H1 (cell line): ENCODE data around the gene HEXIM1. TPM values are rescaled to one million over a fixed set of nuclear protein-coding genes. Genes with fewer than 3 reads are reported as not detected.

ENCODE experiments used
- CTCF ChIA-PET: fragments of 300-600 bp; sonication (Branson Sonifier 250); formaldehyde crosslinking; loops from one replicate; lab custom pipeline; 2021; ENCODE audit not compliant: partially characterized antibody; lab: Charles Lee
- POLR2A ChIA-PET: fragments of 300-600 bp; sonication (Branson Sonifier 250); formaldehyde crosslinking; loops from one replicate; lab custom pipeline; 2021; ENCODE audit warnings: inconsistent platforms; ENCODE audit not compliant: partially characterized antibody; lab: Charles Lee
- DNase-seq, 2 experiments: peaks; one replicate each; pipeline versions ENCODE4 v3.0.0 to v3.0.0-alpha.2; 2010 to 2022; ENCODE audit warnings: low spot score in 2 of 2, low read depth in 1 of 2, mixed read lengths in 1 of 2
- FAIRE-seq: peaks from 2 replicates; lab custom pipeline; 2011; peaks lifted over from hg19 to GRCh38; lab: Jason Lieb, UNC
- H2AFZ ChIP-seq: 2 replicates; pipeline ENCODE4 v1.8.1; 2012; ENCODE audit warnings: low read length, inconsistent platforms
- H2AK5ac ChIP-seq: 2 replicates; pipeline ENCODE4 v1.6.1; 2013; ENCODE audit warnings: low read depth, low read length
- H2BK120ac ChIP-seq: replicated peaks from 2 replicates; pipeline ENCODE3; 2013; ENCODE audit warnings: low read depth, low read length, inconsistent platforms
- H2BK12ac ChIP-seq: 2 replicates; pipeline ENCODE4 v1.6.1; 2013; ENCODE audit warnings: low read depth, low read length
- H2BK15ac ChIP-seq: 2 replicates; pipeline ENCODE4 v1.6.1; 2013; ENCODE audit warnings: low read length
- H2BK20ac ChIP-seq: 2 replicates; pipeline ENCODE4 v1.6.1; 2013; ENCODE audit warnings: low read length
- H2BK5ac ChIP-seq: 2 replicates; pipeline ENCODE4 v1.6.1; 2013; ENCODE audit warnings: low read depth, low read length
- H3K14ac ChIP-seq: 2 replicates; pipeline ENCODE4 v1.6.1; 2013; ENCODE audit warnings: inconsistent platforms; ENCODE audit not compliant: insufficient read length
- H3K18ac ChIP-seq: 2 replicates; pipeline ENCODE4 v1.6.1; 2013; ENCODE audit warnings: low read length; ENCODE audit errors: extremely low read depth
- H3K23ac ChIP-seq: 2 replicates; pipeline ENCODE4 v1.6.1; 2013; ENCODE audit warnings: inconsistent platforms; ENCODE audit not compliant: insufficient read length
- H3K23me2 ChIP-seq: 2 replicates; pipeline ENCODE4 v1.6.1; 2013; ENCODE audit warnings: low read depth, low read length
- H3K27ac ChIP-seq: 2 replicates; pipeline ENCODE4 v1.6.1; 2011; ENCODE audit warnings: low read depth, low read length, inconsistent platforms
- H3K27me3 ChIP-seq, 4 experiments: replicated peaks in 1 of 4; 1 replicate in 1 of 4; 2 replicates in 3 of 4; pipeline versions ENCODE4 v1.6.1 to v1.8.1; 2011 to 2013; ENCODE audit warnings: low read length in 3 of 4, mild to moderate bottlenecking in 3 of 4, inconsistent platforms in 2 of 4, mixed read lengths in 2 of 4, moderate library complexity in 1 of 4; ENCODE audit not compliant: control insufficient read depth in 3 of 4, insufficient read depth in 3 of 4; ENCODE audit errors: extremely low read depth in 1 of 4
- H3K36me3 ChIP-seq, 4 experiments: 2 replicates each; pipeline versions ENCODE4 v1.6.1 to v1.8.1; 2011 to 2013; ENCODE audit warnings: mild to moderate bottlenecking in 4 of 4, low read length in 3 of 4, moderate library complexity in 2 of 4, control low read depth in 1 of 4, inconsistent platforms in 1 of 4; ENCODE audit not compliant: insufficient read depth in 4 of 4, control insufficient read depth in 2 of 4
- H3K4ac ChIP-seq: replicated peaks from 2 replicates; pipeline ENCODE3; 2013; ENCODE audit warnings: low read length, low read depth, mixed read lengths, inconsistent platforms; ENCODE audit not compliant: insufficient read length
- H3K4me1 ChIP-seq, 4 experiments: replicated peaks in 1 of 4; 1 replicate in 1 of 4; 2 replicates in 3 of 4; pipeline versions ENCODE4 v1.6.1 to v1.8.1; 2011 to 2013; ENCODE audit warnings: low read length in 3 of 4, inconsistent platforms in 2 of 4, mixed read lengths in 1 of 4; ENCODE audit not compliant: insufficient read depth in 4 of 4, control insufficient read depth in 3 of 4
- H3K4me2 ChIP-seq, 2 experiments: 2 replicates each; pipeline versions ENCODE4 v1.6.1 to v1.8.1; 2011 to 2013; ENCODE audit warnings: low read depth in 2 of 2, low read length in 2 of 2, control low read depth in 1 of 2, inconsistent platforms in 1 of 2, mild to moderate bottlenecking in 1 of 2; ENCODE audit not compliant: insufficient read depth in 1 of 2
- H3K4me3 ChIP-seq, 4 experiments: fragments of 200-600, 300-600 bp in 1 of 4; sonication (generic), shearing (Covaris generic), sonication (Bioruptor Twin) in 1 of 4; 2 replicates each; pipeline versions ENCODE4 v1.5.1 to v1.8.1; 2011 to 2016; ENCODE audit warnings: low read length in 4 of 4, low read depth in 3 of 4, control low read depth in 2 of 4, inconsistent platforms in 2 of 4, mild to moderate bottlenecking in 2 of 4, mixed read lengths in 1 of 4, moderate library complexity in 1 of 4; ENCODE audit not compliant: insufficient read depth in 2 of 4; ENCODE audit errors: extremely low read depth in 1 of 4
- H3K56ac ChIP-seq: replicated peaks from 2 replicates; pipeline ENCODE3; 2013; ENCODE audit warnings: low read depth, mild to moderate bottlenecking, mixed read lengths, low read length, inconsistent platforms; ENCODE audit not compliant: insufficient read length
- H3K79me1 ChIP-seq: 2 replicates; pipeline ENCODE4 v1.6.1; 2013; ENCODE audit warnings: low read depth, low read length, control low read depth
- H3K79me2 ChIP-seq, 2 experiments: 2 replicates each; pipeline versions ENCODE4 v1.6.1 to v1.8.1; 2012 to 2013; ENCODE audit warnings: low read length in 2 of 2, mild to moderate bottlenecking in 2 of 2, inconsistent platforms in 1 of 2; ENCODE audit not compliant: insufficient read depth in 2 of 2, control insufficient read depth in 1 of 2
- H3K9ac ChIP-seq, 4 experiments: replicated peaks in 1 of 4; 1 replicate in 1 of 4; 2 replicates in 3 of 4; pipeline versions ENCODE4 v1.6.1 to v1.8.1; 2011 to 2013; ENCODE audit warnings: low read depth in 3 of 4, low read length in 3 of 4, control low read depth in 2 of 4, mild to moderate bottlenecking in 2 of 4, moderate library complexity in 2 of 4, inconsistent platforms in 1 of 4; ENCODE audit errors: extremely low read depth in 1 of 4
- H3K9me3 ChIP-seq, 2 experiments: 2 replicates each; pipeline versions ENCODE4 v1.6.1 to v1.8.1; 2012 to 2013; ENCODE audit warnings: mild to moderate bottlenecking in 2 of 2, moderate library complexity in 2 of 2, control low read depth in 1 of 2, inconsistent platforms in 1 of 2, low read depth in 1 of 2, low read length in 1 of 2, mixed read lengths in 1 of 2; ENCODE audit not compliant: insufficient read depth in 2 of 2
- H4K20me1 ChIP-seq, 2 experiments: replicated peaks in 1 of 2; 2 replicates each; pipeline versions ENCODE3 to v1.8.1; 2011 to 2013; ENCODE audit warnings: inconsistent platforms in 2 of 2, low read length in 2 of 2, mild to moderate bottlenecking in 1 of 2; ENCODE audit not compliant: insufficient read depth in 2 of 2, control insufficient read depth in 1 of 2
- H4K5ac ChIP-seq: 2 replicates; pipeline ENCODE4 v1.6.1; 2013; ENCODE audit warnings: low read length, low read depth, mixed read lengths, inconsistent platforms; ENCODE audit not compliant: insufficient read length
- H4K8ac ChIP-seq: 2 replicates; pipeline ENCODE4 v1.8.0; 2013; ENCODE audit warnings: mild to moderate bottlenecking, moderate library complexity, low read length, inconsistent platforms; ENCODE audit not compliant: insufficient read depth; ENCODE audit errors: extremely low read depth
- H4K91ac ChIP-seq: replicated peaks from 2 replicates; pipeline ENCODE3; 2013; ENCODE audit warnings: low read length, mixed read lengths, inconsistent platforms; ENCODE audit not compliant: insufficient read length
- JUND ChIP-seq: IDR thresholded peaks from 2 replicates; pipeline ENCODE4 v1.6.1; 2011; ENCODE audit warnings: mild to moderate bottlenecking, improper control_type of control experiment, low read length
- KDM1A ChIP-seq: fragments of 200-600, 300-600 bp; sonication (generic); IDR thresholded peaks from 2 replicates; pipeline ENCODE4 v1.7.1; 2016; ENCODE audit warnings: mild to moderate bottlenecking, low read length, borderline replicate concordance
- SIN3A ChIP-seq, 2 experiments: IDR thresholded peaks in 1 of 2; conservative IDR thresholded peaks in 1 of 2; 2 replicates each; pipeline ENCODE4 v1.6.1; 2011 to 2012; ENCODE audit warnings: low read length in 2 of 2, improper control_type of control experiment in 1 of 2, low read depth in 1 of 2, mild to moderate bottlenecking in 1 of 2
- TAF1 ChIP-seq: IDR thresholded peaks from 2 replicates; pipeline ENCODE4 v1.6.1; 2011; ENCODE audit warnings: mild to moderate bottlenecking, low read depth, low read length
- WGBS, 2 experiments: shearing (Covaris generic) in 1 of 2; methylation state at CpG; one replicate each; pipeline versions ENCODE4 v1.1.6 to v1.1.7; 2013 to 2015; ENCODE audit warnings: low lambda C conversion rate in 2 of 2, mixed read lengths in 2 of 2, inconsistent platforms in 1 of 2, low coverage in 1 of 2, missing lambda C conversion rate in 1 of 2; ENCODE audit not compliant: insufficient replicate concordance in 2 of 2, insufficient coverage in 1 of 2, insufficient read length in 1 of 2; ENCODE audit errors: extremely low coverage in 1 of 2, missing lambda C conversion rate in 1 of 2; 5-methylcytosine and 5-hydroxymethylcytosine counted together
- polyA plus RNA-seq, 7 experiments: library from polyadenylated mRNA; depleted of rRNA in 3 of 7; stranded (reverse) in 5 of 7; unstranded in 2 of 7; fragments of >200 nt in 5 of 7; fragments of 200-250 nt in 2 of 7; gene quantifications; 1 replicate in 5 of 7; 2 replicates in 1 of 7; 4 replicates in 1 of 7; pipeline versions ENCODE4 v1.2.1 to v1.2.3, GENCODE V29; 2011 to 2013; ENCODE audit warnings: missing spikeins in 2 of 7, mixed read lengths in 2 of 7
- total RNA-seq: library from RNA; stranded (reverse); fragmentation: NEBNext Ultra II Directional; extraction: Animal tissue kit (Norgen Biotek cat#: 25700); gene quantifications from 2 replicates; pipeline ENCODE4 v1.2.1, GENCODE V29; 2021

The HEXIM1 gene
- total and polyA plus RNA-seq, 2 of the 8 experiments (the other 6 are each of a cell fraction or from before 2014, with no cell fraction given): 9.1 to 38.3 TPM

GRCh38 chr17:45101546-45101882 is 46.8 kb upstream of the HEXIM1 start:
- H3K56ac ChIP-seq: no peak overlapping the region
- H2BK120ac ChIP-seq: no peak overlapping the region
- H3K4ac ChIP-seq: no peak overlapping the region
- H3K9ac ChIP-seq: no peak overlapping the region
- H3K23me2 ChIP-seq: no peaks in the 10 kb centered on the region
- H3K79me1 ChIP-seq: no peaks in the 10 kb centered on the region; the same call in 1 of the 2 replicates
- H2BK15ac ChIP-seq: no peak overlapping the region
- FAIRE-seq (no peak), DNase-seq (no peak)
- 87% methylated on average over 4 of the region's 9 CpGs; no CpG with 5 or more reads in 1 of the 2 experiments for WGBS, 2 experiments
- no peak overlapping the region for H2AK5ac ChIP-seq
- no peak overlapping the region for H2BK5ac ChIP-seq
- no peak overlapping the region for H2BK12ac ChIP-seq
- H3K36me3 ChIP-seq: peaks cover 43 to 73% (median 69%) of the 10 kb centered on the region in 4 experiments
- peaks cover 1 to 8% of the 10 kb centered on the region in 2 experiments for H4K20me1 ChIP-seq
- no peak overlapping the region for H2BK20ac ChIP-seq
- no peak overlapping the region for H3K27ac ChIP-seq
- no peak overlapping the region for H3K4me2 ChIP-seq
- CTCF ChIA-PET: interaction anchor here (0.7 to 8.1 kb wide), 3 partner anchors 11 to 22 kb away, joined by 3 to 50 read pairs (median 25); no protein-coding TSS in a partner anchor
- no peak overlapping the region for H4K8ac ChIP-seq
- no peaks in the 10 kb centered on the region for H3K79me2 ChIP-seq
- POLR2A ChIA-PET: interaction anchor here (0.6 to 1.0 kb wide), 2 partner anchors 47 to 57 kb away, joined by 3 to 4 read pairs; partner anchors contain the start of gene HEXIM1
- H3K4me1 ChIP-seq: no peaks in the 10 kb centered on the region; a peak in 1 of 7 replicates
- no peak overlapping the region for H3K14ac ChIP-seq
- H2AFZ ChIP-seq: no peak overlapping the region
- H3K23ac ChIP-seq: no peak overlapping the region
- H4K91ac ChIP-seq: no peak overlapping the region
- H4K5ac ChIP-seq: no peak overlapping the region
- H3K27me3 ChIP-seq: no peaks in the 10 kb centered on the region
- H3K4me3 ChIP-seq: no peak overlapping the region
- H3K9me3 ChIP-seq: no peaks in the 10 kb centered on the region
- no peak overlapping the region for H3K18ac ChIP-seq
- TF ChIP-seq SIN3A (conservative IDR thresholded peaks at IDR 0.05 in 1 of 2, IDR thresholded peaks at IDR 0.05 in 1 of 2; ENCODE audit: low read depth in 1 of 2, low read length in 2 of 2) (no peak), KDM1A (no peak), TAF1 (no peak), JUND (no peak)
